Placental pericyte (primary cell): Measurements from ENCODE around the gene RIOK3. TPM values are rescaled to one million over a fixed set of nuclear protein-coding genes. Genes with fewer than 3 reads are reported as not detected.

Source experiments
- small RNA-seq: library from RNA; depleted of rRNA; stranded (forward); fragments of <200 nt; gene quantifications from one replicate; pipeline ENCODE3, GENCODE V24; 2012; ENCODE audit warnings: low replicate concordance
- total RNA-seq: library from RNA; depleted of rRNA; stranded (reverse); fragments of >200 nt; gene quantifications from 2 replicates; pipeline ENCODE4 v1.2.3, GENCODE V29; 2012

The RIOK3 gene
- 77.9 and 163 TPM in 2 replicates for total RNA-seq

GRCh38 chr18:23452728-23453679, at the start of gene RIOK3:
RIOK3 (plus strand) TSS chr18:23453287; CDS start chr18:23453440, 153 bp downstream.

GRCh38 chr18:23503038-23503962, 50.2 kb downstream of the RIOK3 start, which contains the start of gene RMC1:
RMC1 (plus strand) TSS chr18:23503511; CDS start chr18:23503619, 108 bp downstream.

Small RNAs within 50 kb of the gene (small RNA-seq; reads per million reads assigned to genes)
- gene AC026634.1 (not detected), gene RF00019 (not detected)

Other genes with a start within 250 kb of the RIOK3 start
- gene RMC1, start 50.2 kb downstream of the RIOK3 start, total RNA-seq = 28.4 and 32.2 TPM in 2 replicates
- 34.5 and 71.6 TPM in 2 replicates for gene NPC1, start 133.2 kb downstream of the RIOK3 start, total RNA-seq
- gene ANKRD29, start 209.6 kb downstream of the RIOK3 start, total RNA-seq = 0.22 and 1.3 TPM in 2 replicates
- gene LAMA3, start 236.2 kb downstream of the RIOK3 start, total RNA-seq = 0.88 and 1.7 TPM in 2 replicates